Mesodermal cell (in vitro differentiated cells): Measurements from ENCODE around the gene COL19A1.

Experiments
- H3K27ac ChIP-seq: 2 replicates; pipeline ENCODE4 v1.7.0; 2013; ENCODE audit warnings: mild to moderate bottlenecking, low read depth, low read length, moderate library complexity; ENCODE audit not compliant: severe bottlenecking
- H3K36me3 ChIP-seq: 2 replicates; pipeline ENCODE4 v1.7.1; 2013; ENCODE audit warnings: mild to moderate bottlenecking, low read length, moderate library complexity; ENCODE audit not compliant: control insufficient read depth, insufficient read depth
- H3K4me1 ChIP-seq: one replicate; pipeline ENCODE4 v1.7.1; 2013; ENCODE audit warnings: mild to moderate bottlenecking, low read length; ENCODE audit not compliant: insufficient read depth, control insufficient read depth, poor library complexity, severe bottlenecking
- H3K4me3 ChIP-seq: 2 replicates; pipeline ENCODE4 v1.7.0; 2013; ENCODE audit warnings: low read length, control low read depth, mild to moderate bottlenecking; ENCODE audit not compliant: insufficient read depth, poor library complexity, severe bottlenecking; ENCODE audit errors: extremely low read depth
- H3K9me3 ChIP-seq: 2 replicates; pipeline ENCODE4 v1.7.1; 2013; ENCODE audit warnings: mild to moderate bottlenecking, low read length, moderate library complexity; ENCODE audit not compliant: control insufficient read depth
- WGBS, 2 experiments: methylation state at CpG; one replicate each; pipeline ENCODE4 v1.1.5; 2013; ENCODE audit warnings: missing lambda C conversion rate in 2 of 2; ENCODE audit not compliant: insufficient coverage in 2 of 2; 5-methylcytosine and 5-hydroxymethylcytosine counted together

Gene COL19A1

GRCh38 chr6:70119218-70119835 is 253.0 kb downstream of the COL19A1 start:
- Histone ChIP-seq H3K9me3 (no peaks in the 10 kb centered on the region), H3K4me1 (no peaks in the 10 kb centered on the region), H3K36me3 (no peaks in the 10 kb centered on the region), H3K4me3 (no peak overlapping the region), H3K27ac (no peak overlapping the region)
- 100% methylated on average over 1 to 3 of the region's 7 CpGs for WGBS, 2 experiments

- Histone ChIP-seq H3K36me3 (no peaks in the 10 kb centered on the region), H3K4me1 (no peaks in the 10 kb centered on the region), H3K9me3 (no peaks in the 10 kb centered on the region), H3K27ac (no peak overlapping the region), H3K4me3 (no peak overlapping the region)
- WGBS, 2 experiments, result no CpG with 5 or more reads among the region's 1 CpG
These were observed 258.1 kb downstream of the COL19A1 start for GRCh38 chr6:70124443-70124842.

DNA sequence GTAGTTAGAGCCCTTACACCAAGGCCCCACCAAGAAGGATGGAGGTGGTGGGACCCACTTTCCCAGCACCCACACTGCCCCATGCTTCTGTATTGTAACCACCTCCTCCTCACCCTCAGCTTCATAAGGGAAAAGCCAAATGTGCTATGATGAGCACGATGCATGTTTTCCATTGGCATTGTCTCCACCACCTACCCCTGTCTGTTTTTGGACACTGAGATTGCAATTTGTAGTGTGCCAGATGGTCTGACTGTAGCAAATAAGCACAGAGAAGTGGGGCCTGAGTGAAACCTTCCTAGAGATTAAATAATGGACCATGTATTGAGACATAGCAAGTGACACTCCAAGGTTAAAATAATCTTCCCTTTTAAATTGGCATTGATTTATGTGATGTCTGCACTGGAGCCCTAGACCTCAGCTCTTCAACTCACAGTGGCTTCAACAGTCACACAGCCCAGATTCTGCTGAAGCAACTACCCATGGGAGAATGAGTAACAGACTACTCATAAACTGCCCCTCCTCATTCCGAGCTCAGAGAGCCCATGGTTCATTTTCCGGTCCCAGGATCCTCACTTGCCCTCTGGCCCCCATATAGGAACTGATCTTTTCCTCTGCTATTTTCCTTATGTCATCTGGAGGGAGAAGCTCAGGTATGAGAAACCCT is 258.7 kb downstream of the COL19A1 start:
- 83% methylated on average over 1 of the region's 3 CpGs; no CpG with 5 or more reads in 1 of the 2 experiments for WGBS, 2 experiments
- Histone ChIP-seq H3K9me3 (no peaks in the 10 kb centered on the region), H3K27ac (no peak overlapping the region)

DNA sequence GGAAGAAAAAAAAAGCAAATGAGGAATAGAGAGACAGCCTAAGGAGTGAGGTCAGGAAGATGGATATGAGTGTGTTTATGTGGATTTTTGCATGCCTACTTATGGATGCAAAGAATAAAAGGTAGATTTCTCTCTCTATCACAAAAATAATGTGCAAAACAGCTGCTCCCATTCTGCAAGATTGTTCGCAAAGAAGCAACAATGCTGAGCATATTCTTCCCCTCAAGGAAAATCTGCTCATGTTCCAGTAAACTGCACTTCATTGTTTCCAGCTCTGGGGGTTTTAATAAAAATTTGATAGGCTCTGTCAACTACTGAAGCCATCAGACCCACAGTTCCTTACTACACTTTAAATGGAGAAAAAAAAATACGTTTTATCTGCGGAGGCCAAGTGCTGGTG is 259.2 kb downstream of the COL19A1 start:
- 80% methylated on average over 1 of the region's 3 CpGs; no CpG with 5 or more reads in 1 of the 2 experiments for WGBS, 2 experiments
- H3K27ac ChIP-seq, result no peak overlapping the region
- no peak overlapping the region for H3K4me3 ChIP-seq

More for the DNA sequence above, 258.7 kb downstream of the COL19A1 start:
- Histone ChIP-seq H3K4me3 (no peak overlapping the region), H3K36me3 (no peaks in the 10 kb centered on the region), H3K4me1 (no peaks in the 10 kb centered on the region)

DNA sequence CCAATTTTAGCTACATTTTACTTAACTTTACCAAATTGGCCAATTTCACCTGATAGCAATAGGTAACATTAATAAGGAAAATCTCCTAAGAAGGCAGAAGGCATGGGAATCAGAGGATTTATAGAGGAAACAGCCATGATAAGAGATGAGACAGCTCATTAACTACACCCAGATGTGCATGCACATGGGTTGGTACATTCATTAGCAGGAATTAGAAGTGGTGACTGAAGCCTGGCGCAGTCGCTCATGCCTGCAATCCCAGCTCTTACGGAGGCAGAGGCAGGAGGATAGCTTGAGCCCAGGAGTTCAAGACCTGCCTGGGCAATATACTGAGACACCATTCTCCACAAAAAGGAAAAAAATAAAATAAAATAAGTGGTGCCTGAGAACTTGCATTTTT is 263.0 kb downstream of the COL19A1 start:
- Histone ChIP-seq H3K36me3 (no peaks in the 10 kb centered on the region), H3K9me3 (no peaks in the 10 kb centered on the region), H3K4me1 (no peaks in the 10 kb centered on the region), H3K27ac (peak overlapping the region; percentile 19), H3K4me3 (no peak overlapping the region)
- WGBS, 2 experiments, result 83 to 100% methylated on average over 2 of the region's 3 CpGs

More for the DNA sequence above, 259.2 kb downstream of the COL19A1 start:
- no peaks in the 10 kb centered on the region for H3K36me3 ChIP-seq
- H3K9me3 ChIP-seq, result no peaks in the 10 kb centered on the region
- H3K4me1 ChIP-seq, result no peaks in the 10 kb centered on the region

DNA sequence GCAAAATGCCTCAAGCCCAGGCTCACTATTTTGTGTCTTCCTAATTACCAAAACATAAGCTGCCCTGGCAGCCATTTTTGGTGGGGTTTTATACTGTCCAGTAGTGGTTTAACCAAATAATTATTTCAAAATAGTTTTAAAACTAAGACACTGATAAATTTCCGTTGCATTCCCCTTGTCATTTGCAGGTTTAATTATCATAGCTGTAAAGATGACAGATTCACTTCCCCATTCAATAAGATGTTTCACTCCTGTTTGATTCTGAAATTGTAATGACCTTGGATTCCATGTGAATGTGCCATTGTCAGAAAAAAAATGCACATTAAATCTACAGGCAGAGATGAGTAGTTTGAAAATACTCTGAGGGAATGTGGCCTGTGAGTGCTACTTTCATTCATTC is 264.5 kb downstream of the COL19A1 start:
- WGBS, 2 experiments, result no CpG with 5 or more reads among the region's 1 CpG
- no peaks in the 10 kb centered on the region for H3K9me3 ChIP-seq
- H3K4me1 ChIP-seq, result no peaks in the 10 kb centered on the region
- H3K4me3 ChIP-seq, result no peak overlapping the region
- no peaks in the 10 kb centered on the region for H3K36me3 ChIP-seq
- no peak overlapping the region for H3K27ac ChIP-seq

DNA sequence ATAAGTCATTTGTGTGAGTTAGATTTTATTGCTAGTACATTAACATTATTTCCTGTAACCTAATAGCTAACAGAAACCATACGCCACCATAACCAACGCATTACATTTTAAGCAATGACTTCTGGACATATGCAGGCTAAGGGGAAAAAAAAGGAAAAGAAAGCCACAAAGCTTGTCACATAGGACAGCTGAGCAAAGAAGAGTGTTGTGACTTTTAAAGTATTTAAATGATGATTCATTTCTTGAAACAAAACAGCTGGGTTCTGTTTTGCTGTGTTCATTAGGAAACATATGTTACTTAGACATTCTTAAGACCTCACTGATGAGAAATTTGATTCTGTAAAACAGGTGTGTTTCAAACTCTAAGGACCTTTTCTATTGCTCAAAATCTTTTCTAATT is 265.2 kb downstream of the COL19A1 start:
- WGBS, 2 experiments, result no CpG with 5 or more reads among the region's 2 CpGs
- Histone ChIP-seq H3K4me1 (no peaks in the 10 kb centered on the region), H3K9me3 (no peaks in the 10 kb centered on the region), H3K4me3 (no peak overlapping the region), H3K36me3 (no peaks in the 10 kb centered on the region), H3K27ac (no peak overlapping the region)

DNA sequence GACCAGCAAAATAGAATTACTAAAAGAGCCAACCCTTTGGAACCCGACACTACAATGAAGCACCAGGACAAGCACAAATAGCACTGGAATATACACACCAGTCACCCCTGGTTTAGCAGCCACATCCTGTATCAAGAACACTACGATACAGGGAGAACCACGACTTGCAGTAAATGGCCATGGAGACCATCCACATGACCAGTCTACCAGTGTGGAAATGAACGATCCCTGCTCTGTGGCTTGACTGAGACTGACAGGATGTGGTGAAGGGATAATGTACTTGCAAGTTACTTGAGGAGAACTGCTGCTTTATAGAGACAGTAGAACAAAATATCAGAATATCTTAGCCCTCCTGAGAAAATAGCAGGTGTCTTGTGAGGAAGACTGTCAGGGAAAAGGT is 266.9 kb downstream of the COL19A1 start:
- no peaks in the 10 kb centered on the region for H3K36me3 ChIP-seq
- no peak overlapping the region for H3K27ac ChIP-seq
- no peaks in the 10 kb centered on the region for H3K4me1 ChIP-seq
- no peak overlapping the region for H3K4me3 ChIP-seq
- no peaks in the 10 kb centered on the region for H3K9me3 ChIP-seq
- 89 to 92% methylated on average over 1 to 4 of the region's 4 CpGs for WGBS, 2 experiments

DNA sequence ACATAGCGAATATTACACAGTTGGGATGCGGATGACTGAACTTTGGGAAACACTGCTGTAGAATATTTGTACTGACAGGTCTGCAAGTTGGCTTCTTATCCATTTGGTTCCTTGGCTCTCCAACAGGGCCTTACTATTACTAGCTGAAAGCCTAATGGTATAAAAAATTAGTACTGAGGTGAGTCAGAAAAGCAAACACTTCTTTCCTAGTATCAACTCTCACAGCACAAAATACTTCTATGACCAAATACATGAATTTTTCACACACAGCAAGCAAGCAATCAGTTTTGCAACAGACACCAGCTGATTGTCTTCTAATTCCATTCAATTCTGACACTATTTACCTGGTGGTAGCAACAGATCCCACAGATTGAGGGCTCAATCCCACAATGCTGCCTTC is 268.2 kb downstream of the COL19A1 start:
- H3K9me3 ChIP-seq, result no peaks in the 10 kb centered on the region
- 100% methylated on average over 2 of the region's 2 CpGs; no CpG with 5 or more reads in 1 of the 2 experiments for WGBS, 2 experiments
- no peaks in the 10 kb centered on the region for H3K4me1 ChIP-seq
- no peaks in the 10 kb centered on the region for H3K36me3 ChIP-seq
- H3K27ac ChIP-seq, result no peak overlapping the region
- no peak overlapping the region for H3K4me3 ChIP-seq

- H3K4me1 ChIP-seq, result no peaks in the 10 kb centered on the region
- WGBS, 2 experiments, result 72 to 80% methylated on average over 4 of the region's 10 CpGs
- H3K9me3 ChIP-seq, result no peaks in the 10 kb centered on the region
- no peaks in the 10 kb centered on the region for H3K36me3 ChIP-seq
- no peak overlapping the region for H3K27ac ChIP-seq
- H3K4me3 ChIP-seq, result no peak overlapping the region
These were observed 269.1 kb downstream of the COL19A1 start for GRCh38 chr6:70135219-70136160.
